Vagina (tissue), 2 donors: ENCODE data around the gene CIITA.

ENCODE experiments used
- POLR2A ChIP-seq, 2 donors: fragments of 450-650 bp; IDR thresholded peaks; one replicate each; pipeline ENCODE4 v1.6.1; 2017; ENCODE audit warnings: antibody characterized with exemption in 2 of 2, mild to moderate bottlenecking in 2 of 2, moderate library complexity in 2 of 2
- TF ChIP-seq, protein P1 (sequence below), 3 experiments: fragments of 450-650 bp in 2 of 3; fragments of 200-600 bp in 1 of 3; sonication (generic) in 1 of 3; IDR thresholded peaks; one replicate each; pipeline ENCODE4 v1.5.1; 2017 to 2019; ENCODE audit warnings: antibody characterized with exemption in 3 of 3, mild to moderate bottlenecking in 2 of 3, moderate library complexity in 2 of 3

DNA sequence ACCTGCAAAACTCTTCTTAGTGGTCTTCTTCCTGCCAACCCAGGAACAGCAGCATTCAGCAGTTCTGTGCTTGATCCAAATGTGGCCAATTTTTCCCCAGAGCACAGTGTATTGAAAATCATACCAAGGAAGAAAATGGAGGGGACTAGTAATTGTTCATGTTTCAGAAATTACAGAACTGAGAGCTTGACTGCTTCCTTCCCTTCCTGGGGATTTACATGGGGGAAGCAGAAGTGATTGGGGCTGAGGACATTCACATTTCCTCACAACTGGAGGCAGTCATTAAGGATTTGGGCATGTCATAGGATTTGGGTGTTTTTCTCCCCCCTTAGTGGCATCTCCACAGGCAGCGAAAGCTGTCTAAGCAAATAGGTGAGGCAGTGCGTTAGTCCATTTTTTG, 19.7 kb downstream of the CIITA start:
- TF ChIP-seq, protein P1, sequence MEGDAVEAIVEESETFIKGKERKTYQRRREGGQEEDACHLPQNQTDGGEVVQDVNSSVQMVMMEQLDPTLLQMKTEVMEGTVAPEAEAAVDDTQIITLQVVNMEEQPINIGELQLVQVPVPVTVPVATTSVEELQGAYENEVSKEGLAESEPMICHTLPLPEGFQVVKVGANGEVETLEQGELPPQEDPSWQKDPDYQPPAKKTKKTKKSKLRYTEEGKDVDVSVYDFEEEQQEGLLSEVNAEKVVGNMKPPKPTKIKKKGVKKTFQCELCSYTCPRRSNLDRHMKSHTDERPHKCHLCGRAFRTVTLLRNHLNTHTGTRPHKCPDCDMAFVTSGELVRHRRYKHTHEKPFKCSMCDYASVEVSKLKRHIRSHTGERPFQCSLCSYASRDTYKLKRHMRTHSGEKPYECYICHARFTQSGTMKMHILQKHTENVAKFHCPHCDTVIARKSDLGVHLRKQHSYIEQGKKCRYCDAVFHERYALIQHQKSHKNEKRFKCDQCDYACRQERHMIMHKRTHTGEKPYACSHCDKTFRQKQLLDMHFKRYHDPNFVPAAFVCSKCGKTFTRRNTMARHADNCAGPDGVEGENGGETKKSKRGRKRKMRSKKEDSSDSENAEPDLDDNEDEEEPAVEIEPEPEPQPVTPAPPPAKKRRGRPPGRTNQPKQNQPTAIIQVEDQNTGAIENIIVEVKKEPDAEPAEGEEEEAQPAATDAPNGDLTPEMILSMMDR (IDR thresholded peaks at IDR 0.05): no peak
- no peak for TF ChIP-seq POLR2A (IDR thresholded peaks at IDR 0.05)
